Stimulated activated CD4-positive, alpha-beta T cell treated with anti-CD3 and anti-CD28 coated beads, Interleukin-1b, Interleukin-23, amount 100 ng/mL, for 24 hours (primary cell): ENCODE measurements around the gene LPAR5.
A peak's percentile ranks its signal among the peaks of the same experiment; 100 is the strongest.
"Not testable (repeated sequence)": the region's sequence is repeated elsewhere in the genome, so short reads cannot be mapped to it uniquely, and the experiment has no call there.

Source experiments
- DNase-seq, 4 experiments: peaks; one replicate each; pipeline ENCODE4 v3.0.0-alpha.2; 2020; ENCODE audit warnings: low read depth in 4 of 4, low spot score in 1 of 4

LPAR5 gene

DNA sequence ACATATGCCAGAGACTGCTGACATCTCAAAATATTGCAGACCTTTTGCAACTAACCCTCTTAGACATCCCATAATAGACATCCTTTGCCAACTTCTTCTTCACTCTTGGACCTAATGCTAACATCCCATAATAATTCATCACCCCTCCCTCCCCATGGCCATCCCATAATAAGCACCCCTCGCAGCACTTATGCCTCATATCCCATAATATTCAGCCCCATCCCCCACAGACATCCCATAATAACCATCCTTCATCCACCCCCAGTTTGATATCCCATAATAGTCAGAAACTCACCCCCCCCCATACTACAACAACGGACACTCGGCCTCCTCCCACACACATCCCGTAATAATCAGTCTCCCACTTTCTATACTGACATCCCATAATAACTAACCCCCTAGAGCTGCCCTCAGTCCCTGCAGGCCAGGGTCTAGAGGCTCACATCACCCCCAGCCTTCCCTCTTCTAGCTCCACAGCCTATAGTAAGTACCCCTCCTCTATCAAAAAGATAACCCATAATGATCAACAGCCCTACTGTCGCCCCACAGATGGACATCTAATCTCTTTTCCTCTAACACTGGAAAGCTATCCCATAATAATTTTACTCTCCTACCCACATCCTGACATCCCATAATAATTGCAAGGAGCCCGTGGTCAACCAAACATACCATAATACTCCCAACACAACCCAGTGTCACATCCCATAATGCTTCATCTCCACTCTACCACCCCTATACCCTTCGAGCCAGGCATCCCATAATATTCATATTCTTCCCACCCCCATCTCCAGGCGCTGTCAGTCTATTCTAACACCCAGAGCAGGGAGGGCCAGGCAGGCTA lies 27.8 kb downstream of the LPAR5 start:
- DNase-seq = no peak

DNA sequence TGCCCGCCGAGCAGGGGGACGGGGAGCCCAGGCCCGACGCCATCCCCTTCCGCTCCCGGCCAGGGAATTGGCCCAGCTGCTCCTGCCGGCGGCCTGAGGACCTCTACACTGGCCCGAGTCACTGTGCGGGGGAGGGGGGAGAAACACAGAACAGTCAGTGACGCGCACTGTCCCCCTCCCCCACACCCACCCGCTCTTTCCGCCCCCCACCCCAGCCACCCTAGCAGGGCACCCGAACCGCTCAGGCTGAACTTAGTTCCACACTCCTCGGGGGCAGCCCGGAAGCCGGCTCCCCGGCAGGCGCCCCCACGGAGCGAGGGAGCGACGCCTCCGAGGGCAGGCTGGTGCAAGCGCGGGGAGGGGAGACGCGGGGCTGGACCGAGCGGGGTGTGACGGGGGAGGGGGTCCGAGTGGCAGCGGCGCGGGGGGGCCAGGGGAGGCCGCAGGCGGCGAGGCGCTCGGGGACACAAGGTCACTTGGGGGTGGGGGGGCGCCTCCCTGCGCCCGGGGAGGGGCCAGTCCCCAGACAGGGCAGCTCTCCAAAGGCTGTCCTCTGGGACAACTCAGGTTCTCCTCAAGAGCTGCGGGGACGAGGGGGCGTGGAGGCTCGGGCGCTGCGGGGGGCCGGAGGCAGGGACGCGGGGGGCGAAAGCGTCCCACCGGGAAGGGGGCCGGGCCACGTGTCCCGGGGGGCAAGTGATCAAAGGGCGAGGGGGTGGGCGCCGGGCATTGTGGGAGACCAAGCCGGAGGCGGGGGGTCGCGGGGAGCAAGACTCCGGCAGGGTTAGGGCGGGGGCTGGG lies 29.2 kb downstream of the LPAR5 start:
- peak in 2 of 4 experiments; percentile 44 to 62 for DNase-seq

DNA sequence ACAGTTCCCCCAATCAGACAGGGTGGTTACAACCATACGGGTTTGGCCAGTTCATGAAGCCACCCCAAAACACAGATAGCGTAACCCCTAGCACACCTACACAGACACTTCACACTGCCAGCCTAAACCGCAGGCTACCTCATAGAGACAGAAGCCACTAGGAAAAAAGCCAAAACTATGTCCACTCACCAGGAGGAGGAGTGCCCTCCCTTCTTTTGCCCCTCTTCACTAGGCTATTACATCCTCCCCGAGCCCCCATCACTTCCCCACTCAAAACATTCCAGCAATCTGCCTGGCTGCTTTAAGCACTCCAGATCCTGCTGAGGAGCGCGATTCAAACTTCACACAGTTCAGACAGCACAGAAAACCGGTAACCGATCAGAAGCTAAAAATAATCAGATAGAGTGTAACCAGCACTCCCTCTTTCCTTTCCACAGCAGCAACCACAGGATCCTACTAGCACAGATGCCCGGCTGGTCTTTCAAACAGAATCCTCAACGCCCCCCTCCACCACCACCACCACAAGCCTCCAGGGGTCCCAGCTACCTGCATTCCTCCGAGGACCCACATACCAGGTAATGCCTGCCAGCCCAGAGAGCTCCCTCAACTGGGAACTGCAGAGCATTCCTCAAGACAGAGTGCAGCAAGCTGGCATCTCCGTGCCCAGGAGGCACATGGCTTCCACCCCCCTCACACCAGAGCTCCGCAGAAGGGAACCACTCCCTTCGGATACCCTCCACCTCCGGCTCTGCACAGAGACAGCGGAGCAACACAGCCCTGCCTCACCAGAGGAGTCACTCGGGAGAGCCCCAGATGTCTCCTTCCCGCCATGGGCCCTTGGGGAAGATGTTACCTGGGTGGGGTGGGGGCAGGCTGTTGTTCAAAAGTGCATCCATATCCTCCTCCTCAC lies 30.1 kb downstream of the LPAR5 start:
- DNase-seq = no peak

DNA sequence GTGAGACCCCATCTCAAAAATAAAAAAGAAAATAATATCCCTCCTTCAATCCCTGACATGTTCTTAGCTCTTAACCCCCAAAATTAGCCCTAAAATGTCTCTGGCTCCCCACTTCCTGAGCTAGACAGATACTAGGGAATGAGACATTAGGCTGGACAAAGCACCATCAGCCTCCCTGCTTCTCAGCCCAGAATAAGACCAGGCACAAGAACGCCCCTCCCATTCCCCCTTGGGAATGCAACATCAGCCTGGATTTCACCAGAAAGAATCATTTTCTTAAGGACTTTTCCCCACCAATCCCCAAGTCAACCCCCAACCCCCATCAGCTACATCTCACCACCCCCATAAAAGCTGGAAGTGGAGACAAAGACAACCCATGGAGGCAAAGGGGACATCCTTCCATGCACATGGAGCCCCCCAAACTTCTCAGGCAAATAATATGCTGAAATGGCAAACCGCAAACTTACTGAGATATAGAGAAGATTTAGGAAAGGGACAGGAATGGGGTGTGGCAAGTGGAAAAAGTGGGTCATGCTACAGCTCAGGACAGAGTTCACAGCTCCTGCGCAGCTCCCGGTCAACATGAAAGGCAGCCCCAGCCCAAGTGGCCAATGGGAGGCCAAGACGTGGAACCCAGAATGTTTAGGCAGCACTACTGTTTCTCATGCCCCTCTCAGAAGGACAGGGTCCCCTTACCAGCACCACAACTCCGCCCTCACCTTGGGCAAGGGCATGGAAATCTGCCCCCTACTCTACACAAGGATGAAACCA lies 31.3 kb downstream of the LPAR5 start:
- no peak for DNase-seq

DNA sequence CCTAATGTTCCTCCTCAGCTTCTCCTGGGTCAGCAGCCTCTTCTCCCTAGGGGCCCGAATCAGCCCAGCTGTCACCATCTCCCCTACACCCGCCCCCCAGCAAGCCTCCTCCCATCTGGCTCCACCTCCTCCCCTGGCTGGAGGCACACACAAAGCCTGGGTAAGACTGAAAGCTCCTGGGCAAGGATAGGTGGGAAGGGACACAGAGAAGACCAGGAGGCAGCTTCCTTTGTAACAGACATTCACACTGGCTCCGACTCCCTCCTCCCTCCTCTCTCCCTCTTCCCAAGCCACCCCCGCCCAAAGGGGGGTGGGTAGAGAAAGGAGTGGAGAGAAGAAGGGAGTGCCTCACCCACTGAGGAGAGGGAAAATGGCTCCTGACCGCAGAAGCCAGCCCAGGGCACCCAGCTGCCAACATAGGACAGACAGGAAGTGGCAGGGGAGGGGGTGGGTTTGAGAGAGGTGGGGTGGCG lies 32.6 kb downstream of the LPAR5 start:
- no peak for DNase-seq

DNA sequence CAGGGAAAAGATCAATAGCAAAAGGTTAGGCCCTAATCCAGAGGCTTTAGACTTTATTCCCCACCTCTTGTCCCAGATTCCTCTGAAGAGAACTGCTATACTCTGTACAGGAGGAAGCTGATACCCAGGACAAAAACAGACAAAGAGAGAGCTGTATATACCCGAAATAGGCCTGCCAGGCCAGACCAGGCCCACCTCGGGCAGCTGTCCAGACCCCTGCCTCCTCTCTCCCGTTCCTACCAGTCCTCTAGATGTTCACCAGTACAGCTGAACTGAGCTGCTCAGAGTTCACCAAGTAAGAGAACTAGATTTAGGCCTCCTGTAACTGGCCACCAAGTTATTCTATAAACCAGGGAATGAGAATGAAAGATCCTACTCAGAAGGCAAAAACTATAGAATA lies 33.2 kb downstream of the LPAR5 start:
- no peak for DNase-seq

DNA sequence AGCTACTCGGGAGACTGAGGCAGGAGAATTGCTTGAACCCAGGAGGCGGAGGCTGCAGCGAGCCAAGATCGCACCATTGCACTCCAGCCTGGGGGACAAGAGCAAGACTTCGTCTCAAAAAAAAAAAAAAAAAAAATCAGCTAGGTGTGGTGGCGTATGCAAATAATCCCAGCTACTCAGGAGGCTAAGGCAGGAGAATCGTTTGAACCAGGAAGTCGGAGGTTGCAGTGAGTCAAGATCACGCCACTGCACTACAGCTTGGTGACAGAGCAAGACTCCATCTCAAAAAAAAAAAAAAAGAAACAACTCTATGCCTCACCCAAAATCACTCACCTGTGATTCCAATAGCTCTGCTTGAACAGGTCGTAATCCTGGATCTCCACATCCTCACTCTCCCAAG lies 40.1 kb downstream of the LPAR5 start:
- DNase-seq = not testable (repeated sequence)

DNA sequence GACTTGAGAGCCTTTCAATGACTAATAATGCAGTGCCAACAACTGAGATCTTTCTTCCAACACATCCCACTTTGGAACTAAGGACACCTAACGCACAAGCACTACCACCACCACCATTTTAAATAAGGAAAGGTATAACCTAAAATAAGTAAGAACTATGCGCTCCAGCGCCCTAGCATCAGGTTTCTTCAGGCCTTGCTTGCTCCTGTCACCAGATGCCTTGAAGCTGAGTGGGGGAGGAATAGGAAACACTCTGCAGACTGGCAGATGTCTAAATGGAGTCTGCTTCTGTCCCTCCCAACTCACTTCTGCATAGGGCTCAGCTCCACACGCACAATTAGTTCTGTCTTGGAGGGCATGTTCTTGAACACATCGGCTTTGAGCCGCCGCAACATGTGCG lies 43.7 kb downstream of the LPAR5 start:
- DNase-seq = no peak

DNA sequence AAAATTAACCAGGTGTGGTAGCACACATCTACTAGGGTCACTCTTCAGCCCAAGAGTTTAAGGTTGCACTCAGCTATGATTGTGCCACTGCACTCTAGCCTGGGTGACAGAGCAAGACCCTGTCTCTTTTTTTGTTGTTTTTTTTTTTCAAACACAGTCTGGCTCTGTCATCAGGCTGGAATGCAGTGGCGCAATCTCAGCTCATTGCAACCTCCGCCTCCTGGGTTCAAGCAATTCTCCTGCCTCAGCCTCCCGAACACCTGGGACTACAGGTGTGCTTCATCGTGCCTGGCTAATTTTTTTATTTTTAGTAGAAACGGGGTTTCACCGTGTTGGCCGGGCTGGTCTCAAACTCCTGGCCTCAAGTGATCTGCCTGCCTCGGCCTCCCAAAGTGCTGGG lies 49.2 kb downstream of the LPAR5 start:
- not testable (repeated sequence) for DNase-seq

DNA sequence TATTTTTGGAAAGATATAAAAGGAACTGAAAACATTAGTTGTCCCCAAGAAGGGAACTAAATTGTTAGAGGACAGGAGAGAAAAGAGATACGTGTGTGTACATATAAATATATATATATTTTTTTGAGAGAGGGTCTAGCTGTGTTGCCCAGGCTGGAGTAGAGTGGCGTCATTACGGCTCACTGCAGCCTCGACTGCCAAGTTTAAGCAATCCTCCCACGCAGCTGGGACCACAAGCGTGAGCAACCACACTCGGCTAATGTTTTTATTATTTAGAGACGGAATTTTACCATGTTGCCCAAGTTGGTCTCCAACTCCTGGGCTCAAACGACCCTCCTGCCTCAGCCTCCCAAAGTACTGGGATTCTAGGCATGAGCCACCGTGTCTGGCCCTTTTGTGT lies 51.5 kb downstream of the LPAR5 start:
- no peak for DNase-seq

DNA sequence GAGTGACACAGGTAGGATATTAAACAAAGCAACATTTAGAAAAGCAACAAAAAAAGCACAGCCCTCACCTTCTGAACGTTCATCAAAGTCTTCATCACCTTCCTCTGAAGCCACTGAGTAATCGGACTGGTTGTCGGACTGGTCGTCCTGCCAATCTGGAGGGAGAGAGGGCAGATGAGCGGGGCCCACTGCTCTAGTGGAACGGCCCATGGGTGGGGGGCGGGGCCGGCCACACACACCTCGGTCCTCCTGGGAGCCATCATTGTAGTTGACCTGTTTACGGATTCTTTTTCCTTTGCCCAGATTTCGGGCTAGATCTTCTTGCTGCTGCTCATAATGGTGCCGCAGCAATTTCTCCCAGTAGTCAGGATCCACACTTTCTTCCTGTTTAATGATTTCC lies 52.8 kb downstream of the LPAR5 start:
- DNase-seq = no peak

DNA sequence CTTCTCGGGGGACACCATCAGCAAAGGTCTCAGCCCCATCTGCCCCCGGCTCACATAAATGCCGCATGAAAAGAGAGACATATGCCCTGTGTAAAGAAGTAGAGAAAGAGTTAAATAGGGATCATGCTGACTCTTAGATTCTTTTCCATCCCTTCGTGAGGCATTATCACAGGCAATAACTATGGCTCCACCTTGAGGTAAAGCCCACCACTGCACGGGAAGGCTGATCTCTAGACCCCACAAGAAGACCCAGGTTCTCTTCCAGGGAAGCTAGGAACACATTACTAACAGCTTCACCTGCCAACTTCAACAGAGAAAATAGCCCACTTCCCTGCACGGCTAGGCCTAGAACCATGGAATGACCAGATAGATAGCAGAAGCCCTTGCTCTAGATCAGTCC lies 53.6 kb downstream of the LPAR5 start:
- DNase-seq = no peak

DNA sequence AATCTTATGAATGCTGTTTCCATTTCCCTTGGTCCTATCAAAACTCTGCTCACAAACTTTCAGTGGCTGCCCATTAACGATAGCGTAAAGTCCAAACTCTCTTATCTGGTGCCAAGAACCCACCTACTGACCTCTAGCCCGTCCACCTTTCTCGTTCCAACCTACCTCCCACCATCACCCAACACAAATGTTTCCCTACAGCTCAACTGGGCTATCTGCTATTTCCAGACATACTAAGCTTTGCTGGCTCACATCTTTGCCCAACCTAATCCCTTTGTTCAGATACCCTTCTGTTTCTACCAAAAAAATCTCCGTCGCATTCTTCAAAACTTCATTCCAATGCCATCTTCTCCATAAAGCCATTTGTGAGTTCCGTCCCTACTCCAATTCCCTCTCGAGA lies 60.1 kb downstream of the LPAR5 start:
- DNase-seq = no peak

DNA sequence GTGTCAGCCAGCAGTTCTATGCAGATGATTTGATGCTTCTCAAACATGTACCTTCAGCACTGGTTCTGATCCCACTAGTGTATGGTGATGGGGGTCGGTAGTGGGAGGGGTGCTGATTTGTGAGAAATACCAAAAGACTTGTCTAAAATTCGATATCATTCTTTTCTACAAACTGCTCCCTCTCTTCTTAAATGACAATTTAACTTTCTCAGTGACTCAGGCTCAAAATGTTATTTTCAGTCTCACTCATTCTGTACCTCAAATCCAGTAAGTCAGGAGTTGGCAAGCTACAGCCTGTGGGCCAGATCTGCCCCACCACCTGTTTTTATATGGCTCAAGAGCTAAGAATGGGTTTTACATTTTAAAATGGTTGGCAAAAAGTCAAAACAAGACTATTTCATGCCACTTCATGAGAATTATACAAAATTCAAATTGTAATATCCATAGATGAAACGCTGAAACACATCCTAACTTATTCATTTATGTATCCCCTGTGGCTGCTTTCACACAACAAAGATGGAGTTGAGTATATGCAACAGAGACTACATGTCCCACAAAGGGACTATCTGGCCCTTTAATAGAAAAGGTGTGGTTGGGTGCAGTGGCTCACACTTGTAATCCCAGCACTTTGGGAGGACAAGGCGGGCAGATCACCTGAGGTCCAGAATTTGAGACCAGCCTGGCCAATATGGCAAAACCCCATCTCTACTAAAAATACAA lies 61.0 kb downstream of the LPAR5 start:
- no peak for DNase-seq

DNA sequence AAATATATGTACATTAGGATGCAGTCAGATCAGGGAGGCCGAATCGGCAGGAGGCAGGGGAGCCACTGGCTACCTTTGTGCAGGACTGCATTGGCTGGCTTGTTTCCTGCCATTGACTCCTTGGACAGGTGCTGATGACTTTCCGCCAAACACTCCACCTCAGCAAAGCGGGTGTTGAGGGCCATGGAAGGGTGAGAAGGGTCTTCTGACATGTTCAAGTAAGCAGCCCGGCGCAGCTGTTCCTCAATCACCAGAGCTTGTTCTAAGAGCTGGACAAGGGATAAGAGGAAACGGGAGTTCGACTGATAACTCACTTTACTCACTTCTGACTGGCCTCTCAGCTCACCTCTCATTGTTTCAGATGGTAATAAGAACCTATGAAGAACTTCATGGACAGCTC lies 62.8 kb downstream of the LPAR5 start:
- no peak for DNase-seq

DNA sequence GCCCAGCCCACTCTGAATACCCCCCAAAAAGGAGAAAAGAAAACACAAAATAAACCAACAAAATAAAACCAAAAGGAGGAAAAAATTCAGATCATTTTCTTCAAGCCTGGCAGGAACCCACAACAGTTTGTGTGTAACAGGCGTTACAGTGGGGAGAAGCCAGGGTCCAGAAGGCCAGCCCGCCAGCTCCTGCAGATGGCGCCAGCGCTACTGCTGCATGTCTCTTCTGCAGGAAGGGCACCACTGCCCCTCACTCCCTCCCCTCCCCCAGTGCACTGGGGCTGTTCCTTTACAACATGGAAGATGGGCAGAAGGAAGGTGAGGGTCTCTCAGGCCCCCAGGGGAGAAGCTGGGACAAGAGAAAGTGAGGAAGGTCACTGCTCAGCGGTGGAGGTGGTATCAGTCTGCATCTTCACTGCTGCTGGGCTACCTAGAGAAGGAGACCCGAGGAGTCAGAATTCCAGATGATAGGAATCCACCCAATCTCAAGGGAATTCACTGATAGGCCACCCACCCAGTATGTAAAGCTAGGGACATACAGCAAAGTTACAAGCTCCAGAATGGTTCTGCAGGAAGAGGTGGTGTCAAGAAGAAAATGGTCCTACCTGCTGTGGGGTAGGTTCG lies 65.4 kb downstream of the LPAR5 start:
- DNase-seq = peak in 1 of 4 experiments; percentile 37

DNA sequence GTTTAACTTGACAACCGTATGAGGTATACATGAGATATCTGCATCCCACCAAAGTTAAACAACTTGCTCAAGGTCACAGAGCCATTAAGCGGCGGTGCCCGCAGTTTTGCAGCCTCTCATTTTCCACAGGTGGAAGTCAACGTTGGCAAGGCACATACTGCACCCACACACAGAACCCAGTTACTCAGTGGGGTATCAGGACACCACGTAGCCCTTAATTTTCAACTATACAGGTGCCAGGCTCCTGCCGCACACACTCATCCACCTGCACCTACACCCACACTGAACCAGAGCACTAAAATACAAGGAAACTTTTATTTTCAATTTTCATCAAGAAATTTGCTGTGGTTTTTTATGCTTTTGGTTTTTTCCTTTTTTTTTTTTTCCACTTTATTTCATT lies 66.0 kb downstream of the LPAR5 start:
- DNase-seq = no peak

DNA sequence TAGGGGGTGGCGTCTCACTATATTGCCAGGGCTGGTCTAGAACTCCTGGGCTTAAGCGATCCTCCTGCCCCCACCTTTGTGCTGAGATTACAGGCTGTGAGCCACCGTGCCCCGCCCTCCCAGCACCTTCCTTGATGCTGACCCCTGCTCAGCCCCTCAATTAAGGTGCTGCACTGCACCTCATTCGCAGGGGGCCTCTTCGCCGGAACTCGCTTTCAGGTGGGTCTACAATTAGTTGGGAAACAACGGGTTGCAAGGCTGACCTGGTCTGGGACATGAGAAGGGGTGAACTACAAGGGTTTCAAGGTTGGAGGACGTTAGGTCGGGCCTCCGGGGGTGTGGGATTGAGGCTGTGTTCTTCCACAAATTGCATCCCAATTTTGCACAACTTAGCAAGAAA lies 66.4 kb downstream of the LPAR5 start:
- no peak for DNase-seq
